Stimulated activated CD8-positive, alpha-beta memory T cell treated with anti-CD3 and anti-CD28 coated beads, Interleukin-2, amount 100 ng/mL, for 1 hour (primary cell): ENCODE data around the gene ADAMTS13.

Experiments used
- DNase-seq, 2 donors: peaks; one replicate each; pipeline ENCODE4 v3.0.0-alpha.2; 2020; ENCODE audit warnings: low read depth in 2 of 2

ADAMTS13 gene

DNA sequence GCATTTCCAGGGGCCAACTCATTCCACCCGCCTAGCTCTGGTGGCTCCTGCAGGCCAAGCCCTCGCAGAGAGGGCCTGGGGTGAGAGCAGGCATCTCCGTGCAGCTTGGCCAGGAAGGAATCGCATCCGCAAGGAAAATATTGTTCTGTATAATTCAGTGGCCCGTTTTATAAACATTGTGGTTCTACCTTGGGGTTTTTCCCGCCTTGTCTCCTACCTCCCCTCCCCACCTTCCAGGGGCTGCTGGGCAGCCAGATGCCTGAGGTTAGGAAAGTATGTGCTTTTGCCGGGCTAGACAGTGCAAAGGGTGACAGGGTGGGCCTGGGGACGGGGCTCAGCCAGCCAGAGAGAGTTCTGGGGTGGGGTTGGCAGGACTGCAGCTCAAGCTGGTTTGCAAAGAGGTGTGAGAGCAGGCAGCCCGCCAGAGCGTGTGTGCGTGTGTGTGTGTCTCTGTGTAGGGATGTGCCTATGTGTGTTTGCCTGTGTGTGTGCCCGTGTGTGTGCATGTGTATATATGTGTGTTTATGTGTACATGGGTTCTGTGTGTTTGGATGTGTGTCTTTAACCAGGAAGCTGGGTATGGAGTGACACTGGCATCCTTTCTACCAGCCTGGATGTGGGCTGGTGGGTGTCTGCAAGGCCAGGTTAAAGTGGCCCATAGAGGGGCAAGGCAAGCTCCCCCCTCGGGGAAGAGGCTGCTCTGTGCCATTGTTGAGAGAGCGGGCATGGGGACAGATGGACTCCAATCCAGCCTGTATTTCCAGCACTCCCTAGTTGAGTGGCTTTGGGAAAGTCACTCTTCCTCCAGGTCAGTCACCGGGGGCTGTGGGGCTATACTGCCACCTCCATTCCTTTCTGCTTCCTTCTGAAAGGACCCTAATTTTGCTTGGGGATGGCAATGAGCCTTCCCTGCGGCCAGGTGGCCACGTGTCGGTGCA is 67.4 kb downstream of the ADAMTS13 start:
- no peak for DNase-seq

GRCh38 chr9:133490201-133490681 is 68.1 kb downstream of the ADAMTS13 start:
- DNase-seq = no peak

- no peak for DNase-seq
These were observed 68.9 kb downstream of the ADAMTS13 start for GRCh38 chr9:133490865-133491655.

DNA sequence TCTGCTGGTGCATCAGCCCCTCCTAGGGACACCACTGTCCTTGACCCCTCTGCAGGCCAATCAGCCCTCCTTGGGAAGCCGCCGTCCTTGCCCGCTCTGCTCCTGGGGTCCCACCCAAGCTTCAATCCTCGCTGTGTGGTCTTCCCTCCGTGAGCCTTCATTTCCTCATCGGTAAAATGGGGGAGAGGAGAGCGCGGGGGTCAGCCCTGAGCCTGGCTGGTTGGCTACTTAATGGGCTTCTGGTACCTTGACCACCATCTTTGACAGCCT is 69.4 kb downstream of the ADAMTS13 start:
- no peak for DNase-seq

- DNase-seq = no peak
These were observed 70.2 kb downstream of the ADAMTS13 start for GRCh38 chr9:133492061-133493021.

GRCh38 chr9:133493428-133493827 is 71.3 kb downstream of the ADAMTS13 start:
- no peak for DNase-seq

DNA sequence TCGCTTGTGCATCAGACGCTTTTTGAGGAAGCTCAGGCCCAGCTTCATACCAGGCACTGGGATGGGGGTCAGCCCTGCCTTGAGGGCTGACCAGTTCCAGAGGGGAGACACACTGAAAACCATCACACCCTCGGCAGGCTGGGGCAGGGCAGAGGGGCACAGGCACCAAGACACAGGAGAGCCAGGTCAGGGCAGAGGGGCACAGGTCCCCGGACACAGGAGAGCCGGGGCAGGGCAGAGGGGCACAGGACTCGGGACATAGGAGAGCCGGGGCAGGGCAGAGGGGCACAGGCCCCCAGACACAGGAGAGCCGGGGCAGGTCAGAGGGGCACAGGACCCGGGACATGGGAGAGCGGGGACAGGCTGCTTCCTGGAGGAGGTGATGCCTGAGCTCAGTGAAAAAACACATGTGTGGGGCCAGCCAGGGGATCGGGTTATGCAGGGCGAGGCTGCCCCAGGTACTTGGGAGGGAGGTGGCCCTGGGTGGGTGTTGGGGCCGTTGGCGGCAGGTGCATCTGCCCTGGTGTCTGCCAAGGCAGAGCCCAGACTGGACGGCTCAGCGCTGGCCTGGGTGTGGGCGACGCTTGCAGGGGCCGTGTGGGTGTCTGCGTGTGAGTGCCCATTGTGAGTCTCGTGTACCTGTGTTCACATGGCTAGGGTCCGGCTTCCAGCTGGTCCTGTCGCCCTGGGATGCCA is 71.8 kb downstream of the ADAMTS13 start:
- no peak for DNase-seq

DNA sequence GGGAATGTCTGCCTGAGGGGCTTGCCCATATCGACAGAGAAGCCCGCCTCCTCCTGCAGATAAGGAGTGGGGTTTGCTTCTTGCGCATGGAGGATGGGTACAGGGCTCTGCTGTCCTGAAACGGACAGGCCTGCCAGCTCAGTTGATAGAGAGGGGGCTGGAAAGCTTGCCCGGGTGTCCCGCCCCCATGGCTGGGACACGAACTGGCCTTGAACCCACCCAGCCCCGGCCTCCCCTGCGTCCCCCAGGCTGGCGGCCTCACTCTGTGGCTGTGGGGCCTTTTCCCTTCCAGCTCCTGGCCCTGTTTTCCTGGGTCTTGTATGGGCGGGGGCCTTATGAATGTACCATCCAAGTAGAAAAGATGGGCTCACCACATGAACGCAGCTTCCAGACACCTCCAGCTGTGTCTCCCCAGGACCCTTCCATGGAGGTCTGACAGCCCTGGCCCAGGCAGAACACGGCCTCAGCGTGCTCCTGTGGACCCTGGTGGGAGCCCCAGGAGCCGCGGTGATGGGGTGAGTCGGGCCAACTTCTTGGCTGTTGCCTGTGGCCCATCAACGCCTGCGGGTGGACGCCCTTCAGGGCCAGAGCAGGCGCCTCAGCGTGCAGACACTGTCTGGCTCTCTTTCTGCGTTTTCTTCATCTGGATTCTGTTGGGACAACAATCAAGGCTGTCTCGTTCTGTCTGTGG is 72.6 kb downstream of the ADAMTS13 start:
- no peak for DNase-seq

DNA sequence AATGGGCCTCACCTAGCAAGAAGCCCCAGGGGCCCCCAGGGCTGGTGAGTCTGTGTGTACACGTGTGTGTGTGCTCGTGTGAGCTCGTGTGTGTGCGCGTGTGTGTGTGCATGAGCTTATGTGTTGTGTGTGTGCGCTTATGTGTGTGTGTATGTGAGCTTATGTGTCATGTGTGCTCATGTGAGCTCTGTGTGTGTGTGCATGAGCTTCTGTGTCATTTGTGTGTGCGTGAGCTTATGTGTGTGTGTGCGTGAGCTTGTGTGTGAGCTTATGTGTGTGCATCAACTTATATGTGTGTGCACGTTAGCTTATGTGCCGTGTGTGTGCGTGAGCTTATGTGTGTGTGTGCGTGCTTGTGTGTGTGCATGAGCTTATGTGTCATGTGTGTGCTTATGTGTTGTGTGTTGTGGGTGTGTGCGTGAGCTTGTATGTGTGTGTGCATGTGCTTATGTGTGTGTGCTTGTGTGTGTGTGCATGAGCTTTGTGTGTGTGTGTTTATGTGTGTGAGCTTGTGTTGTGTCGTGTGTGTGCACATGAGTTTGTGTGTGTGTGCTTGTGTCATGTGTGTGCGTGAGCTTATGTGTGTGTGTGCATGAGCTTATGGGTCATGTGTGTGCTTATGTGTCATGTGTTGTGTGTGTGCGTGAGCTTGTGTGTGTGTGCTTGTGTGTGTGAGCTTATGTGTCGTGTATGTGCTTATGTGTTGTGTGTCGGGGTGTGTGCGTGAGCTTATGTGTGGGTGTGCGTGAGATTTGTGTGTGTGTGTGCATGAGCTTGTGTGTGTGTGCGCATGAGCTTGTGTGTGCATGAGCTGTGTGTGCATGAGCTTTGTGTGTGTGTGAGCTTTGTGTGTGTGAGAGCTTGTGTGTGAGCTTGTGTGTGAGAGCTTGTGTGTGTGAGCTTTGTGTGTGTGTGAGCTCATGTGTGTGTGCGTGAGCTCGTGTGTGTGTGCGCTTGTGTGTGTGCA is 73.4 kb downstream of the ADAMTS13 start:
- DNase-seq = no peak

DNA sequence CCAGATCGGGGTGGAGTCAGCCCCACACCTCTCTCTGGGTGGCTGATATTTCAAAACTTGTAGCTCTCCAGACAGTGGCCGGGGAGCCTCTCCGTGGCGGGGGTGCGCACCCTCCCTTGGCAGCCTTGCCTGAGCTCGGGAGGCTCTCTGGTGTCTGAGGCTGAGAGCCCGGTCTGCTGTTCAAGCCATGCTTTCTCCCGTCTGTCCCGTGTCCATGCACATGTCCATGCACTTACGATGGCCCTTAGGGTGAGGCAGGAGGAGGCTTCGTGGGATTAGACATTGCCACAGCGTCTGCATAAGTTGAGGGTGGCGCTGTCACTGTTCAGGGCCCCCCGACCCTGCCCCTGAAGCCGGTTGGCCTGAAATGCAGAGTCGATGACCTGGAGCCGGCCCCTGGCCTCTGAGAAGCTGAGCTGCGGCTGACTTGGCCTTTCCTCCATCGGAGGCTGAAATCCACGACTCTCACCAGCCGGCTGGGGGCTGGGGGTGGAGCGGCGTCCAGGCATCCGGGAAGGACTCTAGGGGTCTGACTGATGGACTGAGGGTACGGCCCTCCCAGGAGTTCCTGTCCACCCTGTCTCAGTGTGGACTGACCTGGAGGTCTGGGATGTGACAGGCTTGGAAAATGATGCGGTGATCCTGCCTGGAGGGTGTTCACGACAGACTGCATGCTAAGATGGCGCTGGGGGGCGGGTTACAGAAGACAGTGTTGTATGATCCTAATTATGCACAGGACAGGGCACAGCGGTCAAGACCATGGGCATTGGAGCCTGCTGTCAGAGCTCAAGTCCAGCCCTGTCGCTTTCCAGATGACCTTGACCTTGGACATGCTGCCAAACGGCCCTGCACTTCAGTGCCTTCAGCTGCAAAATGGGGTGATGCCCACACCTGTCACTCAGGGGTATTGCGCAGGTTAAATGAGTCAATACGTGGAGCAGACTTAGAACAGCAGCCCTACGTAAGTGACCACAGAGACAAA is 75.0 kb downstream of the ADAMTS13 start:
- DNase-seq = no peak

GRCh38 chr9:133499132-133499891 is 77.1 kb downstream of the ADAMTS13 start:
- no peak for DNase-seq

GRCh38 chr9:133499892-133500270 is 77.7 kb downstream of the ADAMTS13 start:
- no peak for DNase-seq

DNA sequence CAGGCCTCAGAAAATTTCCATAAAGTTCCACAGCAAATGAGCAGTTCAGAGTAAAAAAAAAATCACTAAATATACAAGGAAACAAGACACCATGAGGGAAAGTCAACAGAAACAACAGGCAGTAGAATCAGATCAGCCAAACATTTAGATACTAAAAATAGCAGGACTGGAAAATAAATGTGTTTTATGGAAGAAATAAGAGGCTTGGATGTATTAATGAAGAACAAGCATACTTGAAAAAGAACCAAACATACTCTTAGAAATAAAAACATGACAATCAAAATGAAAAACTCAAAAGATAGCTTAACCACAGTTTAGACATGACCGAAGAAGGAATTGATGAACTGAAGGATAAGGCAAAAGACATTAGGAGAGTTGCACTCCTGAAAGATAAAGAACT is 79.9 kb downstream of the ADAMTS13 start:
- DNase-seq = no peak

DNA sequence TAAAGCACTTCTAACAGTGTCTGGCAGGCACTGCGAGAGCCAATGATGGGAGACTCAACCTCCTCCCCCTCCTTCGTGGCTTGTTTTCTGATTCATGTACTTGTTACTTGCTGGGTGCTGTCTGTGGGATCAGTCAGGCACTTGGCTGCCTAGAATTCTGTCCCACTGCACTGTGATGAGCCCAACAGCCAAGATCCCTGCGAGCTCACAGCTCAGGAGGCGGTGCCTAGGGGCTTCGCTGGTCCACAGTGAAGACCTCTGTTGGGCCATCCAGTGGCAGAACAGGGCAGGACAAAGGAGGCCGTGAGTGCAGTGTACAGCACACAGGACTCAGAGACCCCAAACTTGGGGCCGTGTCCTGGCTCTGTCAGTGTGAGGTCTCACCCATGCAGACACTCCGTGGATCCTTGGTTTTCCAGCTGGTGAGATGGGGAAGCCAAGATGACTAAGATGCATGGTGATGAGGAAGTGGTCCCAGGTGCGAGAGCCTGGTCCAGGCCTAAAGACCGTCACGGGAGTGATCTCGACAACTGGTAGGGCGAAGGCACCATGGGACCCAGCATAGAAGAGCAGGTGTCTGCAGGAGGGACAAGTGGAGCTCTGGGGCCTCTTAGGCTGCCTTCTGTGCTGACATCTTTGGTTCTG is 83.1 kb downstream of the ADAMTS13 start:
- DNase-seq = no peak

GRCh38 chr9:133505901-133506652 is 83.9 kb downstream of the ADAMTS13 start:
- DNase-seq = no peak

- no peak for DNase-seq
These were observed 84.5 kb downstream of the ADAMTS13 start for GRCh38 chr9:133506653-133507038.
